ENCODE measurements around the gene TRHDE. TPM values are rescaled to one million over a fixed set of nuclear protein-coding genes. Genes with fewer than 3 reads are reported as not detected.

The TRHDE gene
- total RNA-seq, 2 donors from 2014 or later, result 10.9 to 73.2 TPM

GRCh38 chr12:72275526-72275925 is 3.4 kb downstream of the TRHDE start:
- Histone ChIP-seq H3K27me3 (no peaks in the 10 kb centered on the region), H3K4me3 (no peak overlapping the region), H3K4me1 (peaks cover 23% of the 10 kb centered on the region), H3K9me3 (no peaks in the 10 kb centered on the region), H3K27ac (peak overlapping the region; percentile 70 to 95 (median 90)), H3K36me3 (replicated peaks in 1 of 2; ENCODE audit: insufficient read depth in 1 of 2, low read depth in 2 of 2) (no peaks in the 10 kb centered on the region)
- ATAC-seq (no peak), DNase-seq (no peak)
- intact Hi-C loops (cut with DNase I), result no loop called here
- TF ChIP-seq POLR2A (IDR thresholded peaks at IDR 0.05) (no peak), CTCF (IDR thresholded peaks at IDR 0.05) (no peak)
- WGBS, 2 donors, result 35% methylated on average over 2 of the region's 2 CpGs

- Histone ChIP-seq H3K27ac (peak overlapping the region; percentile 86 to 95 (median 92)), H3K4me1 (peaks cover 30% of the 10 kb centered on the region), H3K4me3 (no peak overlapping the region), H3K36me3 (replicated peaks in 1 of 2; ENCODE audit: insufficient read depth in 1 of 2, low read depth in 2 of 2) (no peaks in the 10 kb centered on the region), H3K27me3 (no peaks in the 10 kb centered on the region), H3K9me3 (no peaks in the 10 kb centered on the region)
- intact Hi-C loops (cut with DNase I), result no loop called here
- 18 to 27% methylated on average over 3 of the region's 3 CpGs for WGBS, 2 donors
- ATAC-seq (no peak), DNase-seq (no peak)
- TF ChIP-seq POLR2A (IDR thresholded peaks at IDR 0.05) (peak in 2 of 3 donors; percentile 10 to 31), CTCF (IDR thresholded peaks at IDR 0.05) (no peak)
These were observed 4.1 kb downstream of the TRHDE start for GRCh38 chr12:72276181-72276805.

DNA sequence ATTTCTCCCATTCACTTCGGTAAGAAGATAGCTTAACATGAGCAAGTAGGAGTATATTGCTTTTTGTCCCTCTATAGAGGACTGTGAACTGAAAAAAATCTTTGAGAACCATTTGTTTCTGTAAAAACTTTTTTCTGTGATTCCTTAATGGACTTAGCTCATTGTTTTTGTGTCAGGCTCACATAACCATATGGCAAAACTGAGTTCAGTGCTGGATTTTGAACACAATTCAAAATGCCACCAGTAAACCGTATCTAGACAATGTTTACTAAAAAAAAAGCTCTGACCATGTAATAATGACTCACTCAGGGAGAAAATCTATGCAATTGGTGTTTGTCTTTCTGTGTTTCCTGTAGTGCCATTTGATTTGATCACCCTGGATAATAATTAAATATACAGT is 5.2 kb downstream of the TRHDE start:
- intact Hi-C loops (cut with DNase I), result no loop called here
- H3K27ac ChIP-seq, result peak overlapping the region; percentile 86 to 95 (median 92)
- H3K4me3 ChIP-seq, result no peak overlapping the region
- ATAC-seq, result peak; percentile 72
- H3K27me3 ChIP-seq, result no peaks in the 10 kb centered on the region
- 19 to 22% methylated on average over 2 of the region's 2 CpGs for WGBS, 2 donors
- H3K36me3 ChIP-seq (replicated peaks in 1 of 2; ENCODE audit: insufficient read depth in 1 of 2, low read depth in 2 of 2), result no peaks in the 10 kb centered on the region
- TF ChIP-seq POLR2A (IDR thresholded peaks at IDR 0.05) (peak; percentile 23 to 76 (median 74)), CTCF (IDR thresholded peaks at IDR 0.05) (no peak)
- H3K9me3 ChIP-seq, result no peaks in the 10 kb centered on the region
- peak in 2 of 4 donors; percentile 30 to 45 for DNase-seq
- H3K4me1 ChIP-seq, result peaks cover 36% of the 10 kb centered on the region

GRCh38 chr12:72278894-72279293 is 6.7 kb downstream of the TRHDE start:
- Histone ChIP-seq H3K36me3 (replicated peaks in 1 of 2; ENCODE audit: insufficient read depth in 1 of 2, low read depth in 2 of 2) (no peaks in the 10 kb centered on the region), H3K4me3 (no peak overlapping the region), H3K4me1 (peaks cover 36% of the 10 kb centered on the region), H3K27ac (peak overlapping the region in 1 of 4 donors; percentile 35), H3K9me3 (no peaks in the 10 kb centered on the region), H3K27me3 (no peaks in the 10 kb centered on the region)
- ATAC-seq, result no peak
- DNase-seq, result no peak
- 22 to 34% methylated on average over 2 of the region's 2 CpGs for WGBS, 2 donors
- TF ChIP-seq CTCF (IDR thresholded peaks at IDR 0.05) (no peak), POLR2A (IDR thresholded peaks at IDR 0.05) (no peak)
- intact Hi-C loops (cut with DNase I), result no loop called here

GRCh38 chr12:72281126-72281525 is 9.0 kb downstream of the TRHDE start:
- H3K27ac ChIP-seq, result peak overlapping the region in 1 of 4 donors; percentile 6
- H3K9me3 ChIP-seq, result no peaks in the 10 kb centered on the region
- H3K27me3 ChIP-seq, result no peaks in the 10 kb centered on the region
- no peak for DNase-seq
- TF ChIP-seq CTCF (IDR thresholded peaks at IDR 0.05), result no peak
- no peak for TF ChIP-seq POLR2A (IDR thresholded peaks at IDR 0.05)
- no peak overlapping the region for H3K4me3 ChIP-seq
- H3K4me1 ChIP-seq, result peaks cover 36% of the 10 kb centered on the region
- ATAC-seq, result no peak
- no peaks in the 10 kb centered on the region for H3K36me3 ChIP-seq (replicated peaks in 1 of 2; ENCODE audit: insufficient read depth in 1 of 2, low read depth in 2 of 2)
- intact Hi-C loops (cut with DNase I), result no loop called here
- WGBS, 2 donors, result 13 to 20% methylated on average over 4 of the region's 4 CpGs
